IMR-90 (cell line): ENCODE data around the gene ADAM12.

Experiments
- BHLHE40 ChIP-seq: fragments of 150-350 bp; IDR thresholded peaks from 2 replicates; pipeline ENCODE4 v1.6.1; 2016; ENCODE audit warnings: mild to moderate bottlenecking, low read depth, low read length
- CEBPB ChIP-seq: IDR thresholded peaks from 2 replicates; pipeline ENCODE4 v1.6.1; 2012; ENCODE audit warnings: low read depth, low read length, improper control_type of control experiment
- MAZ ChIP-seq: IDR thresholded peaks from 2 replicates; pipeline ENCODE4 v1.6.1; 2012; ENCODE audit warnings: low read depth, mild to moderate bottlenecking, low read length, improper control_type of control experiment, moderate library complexity, borderline replicate concordance
- SMC3 ChIP-seq: fragments of 150-350 bp; IDR thresholded peaks from 2 replicates; pipeline ENCODE4 v1.6.1; 2016; ENCODE audit warnings: low read depth, mild to moderate bottlenecking, antibody characterized with exemption, low read length, moderate library complexity
- TF ChIP-seq, protein P1 (sequence below): conservative IDR thresholded peaks from 2 replicates; pipeline ENCODE4 v1.5.1; 2012; ENCODE audit warnings: mild to moderate bottlenecking, low read depth, low read length, improper control_type of control experiment

DNA sequence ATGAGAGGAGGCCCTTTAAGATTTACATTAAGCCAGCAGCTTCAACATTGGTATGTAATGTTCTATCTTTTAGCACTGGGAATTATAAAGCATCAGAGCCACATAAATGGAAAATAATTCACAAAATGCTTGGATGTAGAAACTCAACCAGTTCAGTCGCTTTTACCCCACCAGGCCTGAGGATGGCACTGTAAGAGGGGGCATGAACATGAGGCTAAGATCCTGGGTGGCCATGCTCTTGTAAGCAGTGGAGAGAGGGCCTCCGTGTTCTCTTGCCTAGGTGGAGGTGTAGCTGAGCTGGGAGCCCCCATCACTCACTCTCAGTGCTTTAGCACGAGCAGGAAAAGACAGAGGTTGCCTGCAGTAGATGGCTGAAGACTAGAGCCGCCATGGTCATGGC lies 253.1 kb downstream of the ADAM12 start:
- no peak for TF ChIP-seq CEBPB
- TF ChIP-seq MAZ = no peak
- TF ChIP-seq, protein P1, sequence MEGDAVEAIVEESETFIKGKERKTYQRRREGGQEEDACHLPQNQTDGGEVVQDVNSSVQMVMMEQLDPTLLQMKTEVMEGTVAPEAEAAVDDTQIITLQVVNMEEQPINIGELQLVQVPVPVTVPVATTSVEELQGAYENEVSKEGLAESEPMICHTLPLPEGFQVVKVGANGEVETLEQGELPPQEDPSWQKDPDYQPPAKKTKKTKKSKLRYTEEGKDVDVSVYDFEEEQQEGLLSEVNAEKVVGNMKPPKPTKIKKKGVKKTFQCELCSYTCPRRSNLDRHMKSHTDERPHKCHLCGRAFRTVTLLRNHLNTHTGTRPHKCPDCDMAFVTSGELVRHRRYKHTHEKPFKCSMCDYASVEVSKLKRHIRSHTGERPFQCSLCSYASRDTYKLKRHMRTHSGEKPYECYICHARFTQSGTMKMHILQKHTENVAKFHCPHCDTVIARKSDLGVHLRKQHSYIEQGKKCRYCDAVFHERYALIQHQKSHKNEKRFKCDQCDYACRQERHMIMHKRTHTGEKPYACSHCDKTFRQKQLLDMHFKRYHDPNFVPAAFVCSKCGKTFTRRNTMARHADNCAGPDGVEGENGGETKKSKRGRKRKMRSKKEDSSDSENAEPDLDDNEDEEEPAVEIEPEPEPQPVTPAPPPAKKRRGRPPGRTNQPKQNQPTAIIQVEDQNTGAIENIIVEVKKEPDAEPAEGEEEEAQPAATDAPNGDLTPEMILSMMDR = peak; percentile 35
- TF ChIP-seq SMC3 = peak; percentile 31; the same call in 1 of the 2 replicates
- no peak for TF ChIP-seq BHLHE40
